Measurements from ENCODE around the gene SLC15A4.

DNA sequence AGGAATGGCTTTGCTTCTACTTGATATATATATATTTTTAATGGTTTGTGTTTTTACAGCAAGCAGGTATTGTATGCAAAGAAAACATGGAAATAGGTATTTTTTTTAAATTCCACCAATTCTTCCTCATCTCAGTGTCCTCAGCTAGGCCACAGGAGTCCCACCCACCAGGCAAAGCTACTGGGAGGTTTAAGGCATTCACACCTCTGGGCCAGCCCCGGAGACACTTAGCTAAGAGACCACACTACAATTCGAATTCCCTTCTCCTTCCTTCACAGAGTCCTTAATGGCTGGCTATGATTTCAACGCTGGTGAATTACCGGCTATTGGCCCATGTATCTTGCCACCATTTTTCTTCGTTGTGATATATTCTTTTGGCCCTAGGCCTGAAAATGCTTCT, 71.4 kb downstream of the SLC15A4 start:
- TF ChIP-seq, protein P1, sequence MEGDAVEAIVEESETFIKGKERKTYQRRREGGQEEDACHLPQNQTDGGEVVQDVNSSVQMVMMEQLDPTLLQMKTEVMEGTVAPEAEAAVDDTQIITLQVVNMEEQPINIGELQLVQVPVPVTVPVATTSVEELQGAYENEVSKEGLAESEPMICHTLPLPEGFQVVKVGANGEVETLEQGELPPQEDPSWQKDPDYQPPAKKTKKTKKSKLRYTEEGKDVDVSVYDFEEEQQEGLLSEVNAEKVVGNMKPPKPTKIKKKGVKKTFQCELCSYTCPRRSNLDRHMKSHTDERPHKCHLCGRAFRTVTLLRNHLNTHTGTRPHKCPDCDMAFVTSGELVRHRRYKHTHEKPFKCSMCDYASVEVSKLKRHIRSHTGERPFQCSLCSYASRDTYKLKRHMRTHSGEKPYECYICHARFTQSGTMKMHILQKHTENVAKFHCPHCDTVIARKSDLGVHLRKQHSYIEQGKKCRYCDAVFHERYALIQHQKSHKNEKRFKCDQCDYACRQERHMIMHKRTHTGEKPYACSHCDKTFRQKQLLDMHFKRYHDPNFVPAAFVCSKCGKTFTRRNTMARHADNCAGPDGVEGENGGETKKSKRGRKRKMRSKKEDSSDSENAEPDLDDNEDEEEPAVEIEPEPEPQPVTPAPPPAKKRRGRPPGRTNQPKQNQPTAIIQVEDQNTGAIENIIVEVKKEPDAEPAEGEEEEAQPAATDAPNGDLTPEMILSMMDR (conservative IDR thresholded peaks at IDR 0.05; ENCODE audit: low read length) = no peak
- TF ChIP-seq EZH2phosphoT487 (IDR thresholded peaks at IDR 0.05; ENCODE audit: borderline replicate concordance) = no peak
